ENCODE data around the gene RNF39.

The RNF39 gene

DNA sequence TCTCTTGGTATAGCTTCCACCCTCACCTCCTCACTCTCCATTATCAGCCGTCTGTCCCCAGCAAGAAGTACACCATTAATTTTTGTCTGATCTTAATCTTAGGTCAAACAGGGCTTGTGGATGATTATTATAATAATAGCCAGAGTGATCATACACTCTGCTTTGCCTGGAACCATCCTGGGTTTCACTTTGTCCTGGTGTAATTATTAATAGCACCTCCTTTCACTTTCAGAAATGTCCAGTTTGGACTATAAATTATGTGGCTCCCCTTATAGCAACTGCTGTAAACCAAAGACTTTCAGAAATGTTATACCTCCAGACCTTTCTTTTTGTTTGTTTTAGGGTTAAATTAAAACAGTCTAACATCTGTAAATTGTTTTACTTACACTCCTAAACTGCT is 38.3 kb upstream of the RNF39 start:
- Histone ChIP-seq H3K4me3 (ENCODE audit: low read depth in 1 of 2, low read length in 1 of 2) (no peak overlapping the region), H3K9me3 (no peaks in the 10 kb centered on the region), H3K4me1 (ENCODE audit: control insufficient read depth in 1 of 2, insufficient read depth in 1 of 2, low read depth in 1 of 2, low read length in 1 of 2) (no peaks in the 10 kb centered on the region), H3K27ac (no peak overlapping the region), H3K36me3 (no peaks in the 10 kb centered on the region), H3K27me3 (peaks cover 89% of the 10 kb centered on the region)
- TF ChIP-seq CTCF (IDR thresholded peaks at IDR 0.05), result no peak

DNA sequence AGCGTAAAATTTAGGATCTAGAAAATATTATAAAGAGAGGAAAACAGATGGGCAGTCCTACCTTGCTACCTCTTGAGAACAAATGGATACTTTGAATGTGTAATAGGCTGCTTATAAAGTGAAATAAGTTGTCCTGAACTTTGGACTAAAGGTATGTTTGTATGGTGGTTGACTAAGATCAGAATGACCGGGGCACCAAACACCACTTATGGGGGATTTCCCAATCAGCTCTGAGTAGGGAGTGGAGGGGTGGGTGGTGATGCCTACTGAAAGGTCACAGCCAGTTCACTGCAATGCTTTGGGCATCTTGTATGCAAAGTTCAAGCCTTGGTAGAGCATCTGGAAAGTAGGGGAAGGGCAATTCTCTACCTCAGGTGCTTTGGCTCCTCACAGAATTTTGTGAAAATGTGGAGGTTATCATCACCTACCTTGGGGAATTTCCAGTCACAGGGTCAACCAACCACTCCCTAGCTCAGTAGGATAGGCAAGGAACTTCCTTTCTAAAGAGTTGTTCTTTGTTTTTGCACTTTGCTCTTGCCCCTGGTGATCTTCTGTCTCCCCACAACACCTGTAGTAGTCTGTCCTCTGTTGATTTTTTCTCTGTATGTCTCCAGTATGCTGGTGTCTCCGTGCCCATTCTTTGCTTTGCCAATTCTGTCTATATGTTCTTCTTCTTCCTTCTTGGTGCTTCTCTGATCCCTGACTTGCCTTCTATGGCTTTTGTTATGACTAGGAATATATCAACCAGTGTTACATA is 37.6 kb upstream of the RNF39 start, which contains the start of gene TRIM31:
Gene TRIM31, minus strand, starts transcription at position 88 of the 757 bp plus-strand sequence. CDS start 285 bp downstream, outside the sequence.
- H3K27me3 ChIP-seq, result peaks cover 96% of the 10 kb centered on the region

DNA sequence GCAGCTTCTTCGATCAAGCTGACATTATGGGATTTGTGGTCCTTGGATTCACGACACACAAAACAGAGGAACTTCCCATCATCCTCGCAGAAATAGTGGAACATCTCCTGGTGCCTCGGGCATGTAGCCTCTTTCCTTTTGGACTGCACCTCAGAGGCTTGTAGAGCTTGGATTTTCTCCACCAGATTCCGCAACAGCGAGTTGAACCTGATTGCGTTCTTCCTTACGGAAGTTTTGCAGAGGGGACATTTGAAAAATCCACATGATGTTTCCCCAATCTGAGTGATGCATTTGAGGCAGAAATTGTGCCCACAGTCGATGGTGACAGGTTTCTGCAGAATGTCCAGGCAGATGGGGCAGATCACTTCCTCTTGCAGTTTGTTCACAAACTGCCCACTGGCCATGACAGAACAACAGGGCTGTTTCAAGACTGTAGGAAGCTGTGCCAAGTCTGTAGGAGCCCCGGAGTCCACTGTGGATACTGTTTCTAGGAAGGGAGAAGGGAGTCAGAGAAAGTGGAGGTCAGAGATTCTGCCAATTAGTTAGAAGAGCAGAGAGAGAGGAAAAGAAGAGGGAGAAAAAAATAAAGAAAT is 36.9 kb upstream of the RNF39 start:
- H3K27me3 ChIP-seq, result peaks cover 98% of the 10 kb centered on the region
- no peaks in the 10 kb centered on the region for H3K36me3 ChIP-seq
- H3K27ac ChIP-seq, result no peak overlapping the region
- H3K4me3 ChIP-seq (ENCODE audit: low read depth in 1 of 2, low read length in 1 of 2), result no peak overlapping the region
- no peaks in the 10 kb centered on the region for H3K9me3 ChIP-seq
- no peaks in the 10 kb centered on the region for H3K4me1 ChIP-seq (ENCODE audit: control insufficient read depth in 1 of 2, insufficient read depth in 1 of 2, low read depth in 1 of 2, low read length in 1 of 2)
- TF ChIP-seq CTCF (IDR thresholded peaks at IDR 0.05), result no peak

More for the DNA sequence above, 37.6 kb upstream of the RNF39 start, which contains the start of gene TRIM31:
- no peaks in the 10 kb centered on the region for H3K4me1 ChIP-seq (ENCODE audit: control insufficient read depth in 1 of 2, insufficient read depth in 1 of 2, low read depth in 1 of 2, low read length in 1 of 2)
- H3K27ac ChIP-seq, result no peak within 1 kb of the TSS
- no peak within 1 kb of the TSS for H3K4me3 ChIP-seq (ENCODE audit: low read depth in 1 of 2, low read length in 1 of 2)
- no peak for TF ChIP-seq CTCF (IDR thresholded peaks at IDR 0.05)
- no peaks in the 10 kb centered on the region for H3K36me3 ChIP-seq
- H3K9me3 ChIP-seq, result no peaks in the 10 kb centered on the region

DNA sequence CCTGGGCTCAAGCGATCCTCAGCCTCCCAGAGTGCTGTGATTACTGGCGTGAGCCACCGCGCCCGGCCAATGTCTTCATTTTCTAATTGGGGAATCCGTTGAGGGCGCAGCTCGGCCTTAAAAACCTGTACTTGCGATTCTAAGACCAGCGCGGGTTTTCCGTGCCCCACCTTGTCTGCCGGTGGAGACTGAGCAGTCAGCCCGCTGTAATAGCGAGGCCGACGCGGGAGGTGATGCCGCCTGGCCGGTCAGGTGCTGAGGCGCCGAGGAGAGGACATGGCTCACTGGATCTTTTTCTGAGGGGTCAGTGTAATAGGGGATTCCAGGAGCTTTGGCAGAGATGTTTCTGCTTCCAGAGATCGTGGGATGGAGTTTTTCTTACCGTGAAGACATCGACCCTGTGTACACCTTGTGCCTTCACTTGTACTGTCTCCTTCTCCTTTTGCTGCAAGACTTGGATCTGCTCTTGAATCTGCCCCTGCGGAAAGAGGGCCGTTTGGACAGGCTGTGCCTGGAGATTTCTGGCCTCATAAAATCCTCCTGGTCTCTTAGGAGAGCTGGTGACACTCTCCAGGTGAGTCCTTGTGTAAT is 35.8 kb upstream of the RNF39 start:
- no peaks in the 10 kb centered on the region for H3K4me1 ChIP-seq (ENCODE audit: control insufficient read depth in 1 of 2, insufficient read depth in 1 of 2, low read depth in 1 of 2, low read length in 1 of 2)
- no peak for TF ChIP-seq CTCF (IDR thresholded peaks at IDR 0.05)
- H3K27me3 ChIP-seq, result peaks cover 98% of the 10 kb centered on the region
- H3K36me3 ChIP-seq, result no peaks in the 10 kb centered on the region
- H3K27ac ChIP-seq, result no peak overlapping the region
- H3K9me3 ChIP-seq, result no peaks in the 10 kb centered on the region
- no peak overlapping the region for H3K4me3 ChIP-seq (ENCODE audit: low read depth in 1 of 2, low read length in 1 of 2)

- Histone ChIP-seq H3K9me3 (no peaks in the 10 kb centered on the region), H3K27me3 (peaks cover 100% of the 10 kb centered on the region), H3K4me1 (ENCODE audit: control insufficient read depth in 1 of 2, insufficient read depth in 1 of 2, low read depth in 1 of 2, low read length in 1 of 2) (peaks cover 30 to 34% of the 10 kb centered on the region in 2 experiments), H3K36me3 (no peaks in the 10 kb centered on the region), H3K4me3 (ENCODE audit: low read depth in 1 of 2, low read length in 1 of 2) (no peak overlapping the region), H3K27ac (no peak overlapping the region)
- TF ChIP-seq CTCF (IDR thresholded peaks at IDR 0.05), result no peak
Measured at GRCh38 chr6:30104661-30105060, 29.1 kb upstream of the RNF39 start.
